Type B pancreatic cell (in vitro differentiated cells): Measurements from ENCODE around the gene CHRM4. TPM values are rescaled to one million over a fixed set of nuclear protein-coding genes. Genes with fewer than 3 reads are reported as not detected.
"Not testable (repeated sequence)": the region's sequence is repeated elsewhere in the genome, so short reads cannot be mapped to it uniquely, and the experiment has no call there.

ENCODE experiments used
- DNase-seq: peaks from one replicate; pipeline ENCODE4 v3.0.0; 2021; ENCODE audit warnings: mixed read lengths; ENCODE audit not compliant: unreplicated experiment; ENCODE audit errors: extremely low spot score
- H3K27ac Mint-ChIP-seq: 2 replicates; pipeline ENCODE4 v1.8.0; 2021; ENCODE audit warnings: mild to moderate bottlenecking, mixed read lengths
- H3K27me3 Mint-ChIP-seq: 2 replicates; pipeline ENCODE4 v1.8.0; 2021; ENCODE audit warnings: mixed read lengths
- H3K36me3 Mint-ChIP-seq: 2 replicates; pipeline ENCODE4 v1.8.0; 2021; ENCODE audit warnings: mixed read lengths
- H3K4me1 Mint-ChIP-seq: one replicate; pipeline ENCODE4 v1.8.0; 2021; ENCODE audit warnings: mixed read lengths; ENCODE audit not compliant: unreplicated experiment
- H3K4me3 Mint-ChIP-seq: 2 replicates; pipeline ENCODE4 v1.8.0; 2021; ENCODE audit warnings: mild to moderate bottlenecking, mixed read lengths
- H3K9me3 Mint-ChIP-seq: 2 replicates; pipeline ENCODE4 v1.8.0; 2021; ENCODE audit warnings: mixed read lengths
- CTCF ChIP-seq: fragments of 200-600 bp; sonication (generic); conservative IDR thresholded peaks from 2 replicates; pipeline ENCODE4 v1.5.0; 2021; ENCODE audit warnings: antibody characterized with exemption, mild to moderate bottlenecking
- total RNA-seq: library from RNA; stranded (reverse); gene quantifications from 2 replicates; pipeline ENCODE4 v1.2.1, GENCODE V29; 2021; ENCODE audit warnings: low replicate concordance

CHRM4 gene
- total RNA-seq, 1 donor from 2014 or later = 1.0 TPM

GRCh38 chr11:46381048-46381818 lies 10.3 kb downstream of the CHRM4 start, which contains the start of gene MDK:
Gene MDK, plus strand, starts transcription at chr11:46381669. Its CDS starts 389 bp downstream, at chr11:46382058.
- Mint-ChIP-seq H3K27ac (peak within 1 kb of the TSS; percentile 88), H3K36me3 (peaks cover 5% of the 10 kb centered on the region)

GRCh38 chr11:46380340-46381047 lies 11.1 kb downstream of the CHRM4 start:
- Mint-ChIP-seq H3K4me3 (peak overlapping the region; percentile 85), H3K27me3 (no peaks in the 10 kb centered on the region)

More at GRCh38 chr11:46381048-46381818, 10.3 kb downstream of the CHRM4 start, which contains the start of gene MDK:
- H3K4me1 Mint-ChIP-seq = peaks cover 3% of the 10 kb centered on the region
- peak within 1 kb of the TSS; percentile 91 for H3K4me3 Mint-ChIP-seq
- DNase-seq = no peak
- H3K27me3 Mint-ChIP-seq = peaks cover 6% of the 10 kb centered on the region
- TF ChIP-seq CTCF = no peak
- no peaks in the 10 kb centered on the region for H3K9me3 Mint-ChIP-seq

GRCh38 chr11:46379482-46380293 lies 11.9 kb downstream of the CHRM4 start:
- not testable (repeated sequence) for H3K27me3 Mint-ChIP-seq, H3K36me3 Mint-ChIP-seq, H3K4me1 Mint-ChIP-seq, H3K9me3 Mint-ChIP-seq, DNase-seq
- Mint-ChIP-seq H3K4me3 (peak overlapping the region; percentile 84), H3K27ac (peak overlapping the region; percentile 75)

More at GRCh38 chr11:46380340-46381047, 11.1 kb downstream of the CHRM4 start:
- H3K9me3 Mint-ChIP-seq = no peaks in the 10 kb centered on the region
- peak; percentile 86 for DNase-seq
- peaks cover 5% of the 10 kb centered on the region for H3K36me3 Mint-ChIP-seq
- TF ChIP-seq CTCF = no peak
- H3K4me1 Mint-ChIP-seq = peaks cover 3% of the 10 kb centered on the region
- peak overlapping the region; percentile 88 for H3K27ac Mint-ChIP-seq

DNA sequence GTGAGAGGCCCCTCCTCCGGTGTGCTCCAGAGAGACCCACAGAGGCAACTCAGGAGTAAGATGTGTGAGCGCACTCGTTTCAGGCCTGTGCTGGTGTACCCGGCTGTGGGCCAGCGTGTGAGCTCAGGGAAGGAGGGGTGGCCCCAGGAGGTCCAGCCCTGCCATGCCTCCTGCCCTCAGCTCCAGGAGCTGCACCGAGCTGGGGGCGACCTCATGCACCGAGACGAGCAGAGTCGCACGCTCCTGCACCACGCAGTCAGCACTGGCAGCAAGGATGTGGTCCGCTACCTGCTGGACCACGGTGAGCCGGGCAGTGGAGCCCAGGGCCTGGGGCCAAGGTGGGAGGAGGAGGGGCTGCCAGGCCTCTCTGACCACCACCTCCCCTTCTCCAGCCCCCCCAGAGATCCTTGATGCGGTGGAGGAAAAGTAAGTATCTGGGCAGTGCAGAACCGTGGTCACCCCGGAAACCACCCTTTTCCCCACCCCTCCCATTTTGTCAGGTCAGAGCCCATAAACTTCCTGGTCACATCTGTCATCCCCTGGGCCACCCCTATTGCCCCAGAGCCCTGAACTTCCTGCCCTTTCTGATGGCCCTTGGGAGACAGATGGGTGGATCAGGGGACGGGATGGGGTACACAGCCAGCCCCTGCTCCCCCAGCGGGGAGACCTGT lies 12.6 kb downstream of the CHRM4 start:
- peaks cover 5% of the 10 kb centered on the region for H3K36me3 Mint-ChIP-seq
- no peaks in the 10 kb centered on the region for H3K27me3 Mint-ChIP-seq
- peaks cover 3% of the 10 kb centered on the region for H3K4me1 Mint-ChIP-seq
- H3K9me3 Mint-ChIP-seq = no peaks in the 10 kb centered on the region
- TF ChIP-seq CTCF = no peak
- peak overlapping the region; percentile 84 for H3K4me3 Mint-ChIP-seq
- peak overlapping the region; percentile 75 for H3K27ac Mint-ChIP-seq
- DNase-seq = no peak

DNA sequence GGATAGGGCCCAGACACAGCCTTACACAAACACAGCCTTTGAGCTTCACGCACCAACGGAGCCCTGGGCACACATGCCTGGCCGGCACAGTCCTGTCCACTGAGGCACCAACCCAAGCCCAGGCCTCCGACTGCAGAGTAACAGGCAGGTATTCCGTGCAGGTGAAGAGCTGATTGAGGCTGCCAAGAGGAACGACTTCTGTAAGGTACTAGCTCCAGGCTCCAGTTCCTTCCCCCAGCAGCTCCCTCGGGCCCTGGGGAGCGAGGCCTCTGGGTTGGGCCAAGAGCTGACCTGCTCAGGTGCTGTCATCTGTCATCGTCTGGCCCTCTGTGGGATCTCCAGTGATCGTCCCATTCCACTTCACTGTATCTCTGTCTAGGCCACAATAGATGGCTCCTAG lies 13.3 kb downstream of the CHRM4 start:
- no peaks in the 10 kb centered on the region for H3K9me3 Mint-ChIP-seq
- no peak overlapping the region for H3K4me3 Mint-ChIP-seq

More for the DNA sequence above, 13.3 kb downstream of the CHRM4 start:
- Mint-ChIP-seq H3K27me3 (no peaks in the 10 kb centered on the region), H3K4me1 (peaks cover 3% of the 10 kb centered on the region), H3K36me3 (peaks cover 5% of the 10 kb centered on the region), H3K27ac (peak overlapping the region; percentile 65)
- no peak for TF ChIP-seq CTCF
- no peak for DNase-seq
